ENCODE results near the gene AFMID.
A peak's percentile ranks its signal among the peaks of the same experiment; 100 is the strongest.
"Not testable (repeated sequence)": the region's sequence is repeated elsewhere in the genome, so short reads cannot be mapped to it uniquely, and the experiment has no call there.

AFMID gene

DNA sequence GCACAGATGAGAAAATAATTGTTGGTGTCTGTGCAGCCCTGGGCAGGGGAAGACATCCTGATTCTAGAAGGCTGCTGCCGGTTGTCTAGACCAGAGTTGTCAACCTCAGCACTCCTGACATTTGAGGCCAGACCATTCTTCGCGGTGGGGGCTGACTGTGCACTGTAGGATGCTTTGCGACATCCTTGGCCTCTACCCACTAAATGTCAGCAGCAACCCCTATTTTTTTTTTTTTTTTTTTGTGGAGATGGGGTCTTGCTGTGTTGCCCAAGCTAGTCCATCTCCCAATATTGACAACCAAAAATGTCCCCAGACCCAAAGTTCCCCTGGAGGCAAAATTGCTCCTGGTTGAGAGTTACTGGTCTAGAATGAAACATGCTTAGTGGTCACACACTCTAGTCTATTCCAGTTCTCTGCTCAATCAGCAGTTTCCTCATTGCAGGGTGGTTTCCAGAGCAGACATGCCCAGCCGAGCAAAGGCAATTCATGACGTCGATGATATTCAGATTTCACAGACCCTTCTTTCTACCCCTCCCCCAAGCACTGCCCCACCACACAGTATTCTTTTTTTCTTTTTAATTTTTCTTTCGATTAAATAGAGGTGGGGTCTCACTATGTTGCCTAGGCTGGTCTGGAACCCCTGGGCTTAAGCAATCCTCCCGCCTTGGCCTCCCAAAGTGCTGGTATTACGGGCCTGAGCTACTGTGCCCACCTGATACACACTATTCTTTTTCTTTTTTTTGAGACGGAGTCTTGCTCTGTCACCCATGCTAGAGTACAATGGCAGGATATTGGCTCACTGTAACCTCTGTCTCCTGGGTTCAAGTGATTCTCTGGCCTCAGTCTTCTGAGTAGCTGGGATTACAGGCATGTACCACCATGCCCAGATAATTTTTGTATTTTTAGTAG lies 32.0 kb upstream of the AFMID start:
- DNase-seq = no peak

DNA sequence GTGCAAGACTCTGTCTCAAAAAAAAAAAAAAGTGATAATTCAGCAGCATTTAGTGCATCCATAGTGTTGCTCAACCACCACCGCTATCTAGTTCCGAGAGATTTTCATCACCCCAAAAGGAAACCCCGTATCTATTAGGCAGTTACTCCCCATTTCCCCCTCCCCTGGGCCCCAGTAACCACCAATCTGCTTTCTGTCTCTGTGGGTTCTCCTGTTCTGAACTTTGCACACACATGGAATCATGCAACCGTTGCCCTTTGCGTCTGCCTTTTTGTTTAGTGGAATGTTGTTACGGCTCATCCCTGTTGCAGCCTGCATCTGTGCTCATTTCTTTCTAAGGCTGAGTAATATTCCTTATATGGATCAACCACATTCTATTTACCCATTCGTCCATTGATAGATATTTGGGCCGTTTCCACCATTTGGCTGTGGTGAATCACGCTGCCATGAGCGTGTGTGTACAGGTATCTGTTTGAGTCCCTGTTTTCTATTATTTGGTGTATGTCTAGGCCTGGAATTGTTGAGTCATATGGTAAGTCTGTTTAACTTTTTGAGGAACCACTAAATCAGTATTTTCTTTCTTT lies 27.5 kb upstream of the AFMID start:
- DNase-seq = no peak

DNA sequence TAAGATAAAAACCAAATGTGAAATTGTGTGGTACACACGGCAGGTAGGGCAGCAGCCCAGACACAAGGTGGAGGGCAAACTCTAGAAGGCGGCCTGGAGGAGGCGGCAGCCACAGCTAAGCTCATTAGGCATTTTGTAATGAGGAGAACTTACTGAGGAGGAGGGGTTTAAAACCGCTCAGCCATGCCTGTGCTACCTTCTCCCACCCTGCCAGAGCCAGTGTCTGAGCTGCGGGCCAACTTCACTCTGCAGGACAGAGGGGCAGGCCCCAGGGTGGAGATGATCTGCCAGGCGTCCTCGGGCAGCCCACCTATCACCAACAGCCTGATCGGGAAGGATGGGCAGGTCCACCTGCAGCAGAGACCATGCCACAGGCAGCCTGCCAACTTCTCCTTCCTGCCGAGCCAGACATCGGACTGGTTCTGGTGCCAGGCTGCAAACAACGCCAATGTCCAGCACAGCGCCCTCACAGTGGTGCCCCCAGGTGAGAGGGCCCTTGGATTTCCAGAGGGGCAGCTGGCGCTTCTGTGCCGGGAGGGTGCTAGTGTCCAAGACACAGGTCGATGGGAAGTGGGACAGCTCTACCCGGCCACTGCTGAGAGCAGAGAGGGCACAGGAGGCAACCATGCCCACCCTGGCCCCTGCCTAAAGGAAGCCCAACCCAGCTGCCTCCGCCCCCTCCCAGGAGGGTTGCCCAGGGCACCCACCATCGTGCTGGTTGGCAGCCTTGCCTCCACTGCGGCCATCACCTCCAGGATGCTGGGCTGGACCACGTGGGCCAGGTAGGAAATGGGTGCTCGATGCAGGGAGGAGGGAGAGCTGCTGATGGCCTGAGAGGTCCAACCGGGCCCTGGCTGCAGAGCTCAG lies 23.0 kb upstream of the AFMID start:
- no peak for DNase-seq

DNA sequence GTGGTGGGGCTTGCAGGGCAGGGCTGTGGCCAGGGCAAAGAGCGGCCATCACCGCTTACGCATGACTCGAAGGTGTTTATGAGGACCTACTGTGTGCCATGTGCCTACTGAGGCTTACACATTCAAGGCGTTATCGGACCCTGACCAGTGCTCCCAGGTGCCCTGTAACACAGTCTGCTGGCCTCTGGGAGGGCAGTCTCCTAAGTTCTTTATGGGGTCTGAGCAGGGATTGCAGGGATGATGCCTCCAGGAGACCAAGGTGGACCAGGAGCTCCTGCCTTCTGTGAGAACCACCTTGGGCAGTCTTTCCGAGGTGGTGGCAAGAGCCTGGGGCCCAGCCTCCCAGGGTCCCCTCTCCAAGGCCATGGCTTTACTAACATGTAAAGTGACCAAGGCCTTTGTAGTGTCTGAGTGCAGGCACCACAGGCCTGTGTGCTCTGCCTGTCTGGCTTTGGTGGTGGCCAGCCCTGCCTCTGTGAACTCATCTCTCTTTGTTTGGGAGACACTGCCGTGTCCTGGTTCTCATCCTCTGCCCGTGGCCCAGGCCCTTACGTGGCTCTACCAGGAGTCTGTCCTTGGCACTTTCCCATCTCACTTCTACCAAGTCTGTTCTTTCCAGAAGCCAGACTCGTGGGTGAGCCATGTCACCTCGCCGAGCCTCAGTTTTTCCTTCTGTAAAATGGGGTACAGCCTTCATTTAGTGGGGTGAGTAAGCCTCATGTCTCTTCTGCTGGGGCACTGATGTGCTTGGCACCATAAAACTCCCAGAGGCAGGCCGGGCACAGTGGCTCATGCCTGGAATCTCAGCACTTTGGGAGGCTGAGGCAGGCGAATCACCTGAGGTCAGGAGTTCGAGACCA lies 22.2 kb upstream of the AFMID start:
- DNase-seq = no peak

DNA sequence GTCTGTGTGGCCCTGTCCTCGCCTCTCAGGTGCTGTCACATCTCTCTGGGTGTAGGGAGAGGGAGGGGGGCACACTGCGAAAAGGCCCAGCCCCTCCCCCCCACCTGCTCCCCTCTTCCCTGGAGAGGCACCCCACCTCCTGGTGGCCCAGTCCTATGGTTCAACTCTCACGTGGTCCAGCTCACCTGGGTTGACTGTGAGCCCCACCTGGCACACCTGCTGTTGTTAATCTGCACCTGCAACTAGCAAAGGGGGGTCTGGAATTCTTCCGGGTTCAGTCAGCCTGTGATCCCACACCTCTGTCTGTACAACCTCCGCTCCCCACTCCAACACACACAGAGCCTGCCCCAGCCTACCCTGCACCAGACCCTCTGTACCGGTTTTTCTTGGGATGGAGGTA lies 20.7 kb upstream of the AFMID start:
- DNase-seq = no peak

DNA sequence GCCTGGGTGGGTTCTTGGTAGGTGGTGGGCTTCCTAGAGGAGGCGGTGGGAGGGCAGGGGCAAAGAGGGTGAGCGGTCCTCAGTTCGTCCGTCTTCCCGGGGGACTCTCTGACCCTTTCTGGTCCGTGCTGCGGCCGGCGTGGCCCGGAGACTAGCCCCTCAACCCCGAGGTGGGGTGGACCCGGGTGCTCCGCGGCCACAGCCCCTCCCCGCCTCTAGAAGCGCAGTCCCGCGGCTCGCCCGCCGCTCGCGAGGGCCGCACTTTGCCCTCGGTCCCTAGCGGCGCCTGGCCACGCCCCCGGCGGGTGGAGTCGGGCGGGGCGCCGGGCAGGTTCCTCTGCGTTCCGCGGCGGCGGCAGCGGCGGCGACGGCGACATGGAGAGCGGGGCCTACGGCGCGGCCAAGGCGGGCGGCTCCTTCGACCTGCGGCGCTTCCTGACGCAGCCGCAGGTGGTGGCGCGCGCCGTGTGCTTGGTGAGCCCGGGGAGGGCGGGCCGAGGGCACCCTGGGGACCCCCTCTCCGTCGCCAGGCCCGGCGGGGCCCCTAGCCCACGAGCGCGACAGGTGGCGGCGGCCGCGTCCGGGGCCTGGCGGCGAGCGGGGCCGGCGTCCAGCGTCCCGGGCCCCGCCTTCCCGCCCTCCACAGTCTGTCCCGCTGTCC lies 18.8 kb upstream of the AFMID start, which contains the start of gene SYNGR2:
Gene SYNGR2 (plus strand): TSS at position 340 of the 661 bp plus-strand sequence. CDS start 36 bp downstream, at position 376.
- DNase-seq = peak; percentile 68 to 86 (median 83)

DNA sequence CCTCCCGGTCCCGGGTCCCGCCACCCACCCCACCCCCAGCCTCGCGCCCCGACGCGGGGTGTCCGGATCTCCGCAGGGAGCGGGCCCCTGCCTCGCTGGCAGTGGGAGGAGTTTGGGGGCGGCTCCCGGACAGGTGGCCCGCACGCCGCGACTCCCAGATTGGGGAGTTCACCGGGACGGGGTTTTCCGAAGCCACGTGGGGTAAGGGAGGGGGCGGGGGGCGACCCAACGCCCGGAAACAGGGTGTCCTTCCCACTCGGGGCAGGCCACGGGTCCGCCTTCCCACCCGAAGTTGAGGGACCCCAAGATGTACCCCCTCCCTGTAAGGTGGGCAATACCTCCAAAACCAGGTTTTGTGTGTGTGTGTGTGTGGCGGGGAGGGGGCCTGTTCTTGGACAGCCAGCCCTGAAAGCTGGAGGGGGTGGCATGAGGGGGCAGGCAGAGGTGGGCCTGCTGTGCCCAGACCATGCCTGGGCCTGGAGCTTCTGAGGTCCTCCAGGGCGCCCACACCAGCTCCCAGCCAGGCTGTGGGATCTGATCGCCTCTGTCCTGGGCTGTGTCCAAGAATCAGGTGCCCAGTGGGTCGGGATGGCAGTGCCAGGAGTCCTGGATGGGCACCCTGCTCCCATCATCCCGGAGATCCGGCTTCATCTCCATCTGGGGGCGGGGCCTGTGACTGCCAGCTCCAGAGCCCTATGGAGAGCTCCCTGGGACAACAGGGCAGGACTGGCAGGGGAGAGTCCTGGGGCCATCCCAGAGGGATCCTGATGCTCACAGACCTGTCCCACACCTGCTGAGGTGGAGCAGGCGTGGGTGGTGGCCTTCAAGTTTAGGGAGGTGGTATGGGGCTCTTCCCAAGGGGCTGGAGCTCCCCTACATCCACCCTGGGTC lies 18.0 kb upstream of the AFMID start:
- no peak for DNase-seq

DNA sequence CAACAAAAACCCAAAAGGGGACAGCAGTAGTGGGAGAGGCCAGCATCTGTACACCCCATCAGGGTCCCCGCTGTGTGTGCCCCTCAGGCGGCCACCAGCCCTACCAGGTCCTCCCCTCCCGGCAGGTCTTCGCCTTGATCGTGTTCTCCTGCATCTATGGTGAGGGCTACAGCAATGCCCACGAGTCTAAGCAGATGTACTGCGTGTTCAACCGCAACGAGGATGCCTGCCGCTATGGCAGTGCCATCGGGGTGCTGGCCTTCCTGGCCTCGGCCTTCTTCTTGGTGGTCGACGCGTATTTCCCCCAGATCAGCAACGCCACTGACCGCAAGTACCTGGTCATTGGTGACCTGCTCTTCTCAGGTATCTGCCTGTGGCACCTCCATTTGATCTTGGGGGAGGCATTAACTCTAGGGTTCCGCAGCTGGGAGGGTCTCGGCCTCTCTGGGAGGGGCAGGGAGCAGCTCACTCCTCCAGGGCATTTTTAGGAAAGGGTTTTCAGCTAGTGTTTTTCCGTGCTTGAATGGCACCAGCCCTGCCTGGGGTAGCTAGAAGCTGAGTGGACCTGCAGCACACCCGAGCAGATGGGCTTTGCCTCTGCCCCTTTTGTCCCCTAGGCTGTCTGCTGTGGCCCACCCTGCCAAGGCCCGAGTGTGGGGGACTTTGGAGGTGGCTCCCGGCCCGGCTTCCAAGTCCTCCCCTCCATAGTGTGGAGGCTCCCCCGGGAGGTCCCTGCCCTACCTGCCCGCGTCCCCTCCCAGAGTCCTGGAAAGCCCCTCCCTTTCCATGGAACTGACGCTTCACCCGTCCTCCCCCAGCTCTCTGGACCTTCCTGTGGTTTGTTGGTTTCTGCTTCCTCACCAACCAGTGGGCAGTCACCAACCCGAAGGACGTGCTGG lies 16.2 kb upstream of the AFMID start:
- DNase-seq = no peak

DNA sequence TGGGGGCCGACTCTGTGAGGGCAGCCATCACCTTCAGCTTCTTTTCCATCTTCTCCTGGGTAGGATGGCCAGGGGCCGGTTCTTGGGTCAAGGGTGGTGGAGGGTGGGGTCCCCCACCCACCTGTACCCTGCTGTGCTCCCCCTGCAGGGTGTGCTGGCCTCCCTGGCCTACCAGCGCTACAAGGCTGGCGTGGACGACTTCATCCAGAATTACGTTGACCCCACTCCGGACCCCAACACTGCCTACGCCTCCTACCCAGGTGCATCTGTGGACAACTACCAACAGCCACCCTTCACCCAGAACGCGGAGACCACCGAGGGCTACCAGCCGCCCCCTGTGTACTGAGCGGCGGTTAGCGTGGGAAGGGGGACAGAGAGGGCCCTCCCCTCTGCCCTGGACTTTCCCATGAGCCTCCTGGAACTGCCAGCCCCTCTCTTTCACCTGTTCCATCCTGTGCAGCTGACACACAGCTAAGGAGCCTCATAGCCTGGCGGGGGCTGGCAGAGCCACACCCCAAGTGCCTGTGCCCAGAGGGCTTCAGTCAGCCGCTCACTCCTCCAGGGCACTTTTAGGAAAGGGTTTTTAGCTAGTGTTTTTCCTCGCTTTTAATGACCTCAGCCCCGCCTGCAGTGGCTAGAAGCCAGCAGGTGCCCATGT lies 15.4 kb upstream of the AFMID start:
- DNase-seq = not testable (repeated sequence)

DNA sequence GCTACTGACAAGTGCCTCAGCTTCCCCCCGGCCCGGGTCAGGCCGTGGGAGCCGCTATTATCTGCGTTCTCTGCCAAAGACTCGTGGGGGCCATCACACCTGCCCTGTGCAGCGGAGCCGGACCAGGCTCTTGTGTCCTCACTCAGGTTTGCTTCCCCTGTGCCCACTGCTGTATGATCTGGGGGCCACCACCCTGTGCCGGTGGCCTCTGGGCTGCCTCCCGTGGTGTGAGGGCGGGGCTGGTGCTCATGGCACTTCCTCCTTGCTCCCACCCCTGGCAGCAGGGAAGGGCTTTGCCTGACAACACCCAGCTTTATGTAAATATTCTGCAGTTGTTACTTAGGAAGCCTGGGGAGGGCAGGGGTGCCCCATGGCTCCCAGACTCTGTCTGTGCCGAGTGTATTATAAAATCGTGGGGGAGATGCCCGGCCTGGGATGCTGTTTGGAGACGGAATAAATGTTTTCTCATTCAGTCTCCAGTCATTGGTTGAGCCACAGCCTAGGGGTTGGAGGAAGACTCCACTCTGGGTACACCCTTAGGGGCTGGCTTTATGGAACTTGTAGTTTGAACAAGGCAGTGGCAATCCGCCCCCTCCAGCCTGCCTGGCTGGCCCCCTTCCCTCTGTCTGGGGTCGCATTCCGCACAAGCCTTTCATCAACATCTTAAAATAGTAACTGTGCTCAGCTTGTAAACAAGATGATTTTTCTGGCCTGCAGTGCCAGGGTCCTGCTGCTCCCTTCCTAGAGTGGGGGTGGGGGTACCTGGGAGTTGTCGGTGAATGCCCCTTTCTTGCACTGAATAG lies 14.7 kb upstream of the AFMID start:
- DNase-seq = no peak

DNA sequence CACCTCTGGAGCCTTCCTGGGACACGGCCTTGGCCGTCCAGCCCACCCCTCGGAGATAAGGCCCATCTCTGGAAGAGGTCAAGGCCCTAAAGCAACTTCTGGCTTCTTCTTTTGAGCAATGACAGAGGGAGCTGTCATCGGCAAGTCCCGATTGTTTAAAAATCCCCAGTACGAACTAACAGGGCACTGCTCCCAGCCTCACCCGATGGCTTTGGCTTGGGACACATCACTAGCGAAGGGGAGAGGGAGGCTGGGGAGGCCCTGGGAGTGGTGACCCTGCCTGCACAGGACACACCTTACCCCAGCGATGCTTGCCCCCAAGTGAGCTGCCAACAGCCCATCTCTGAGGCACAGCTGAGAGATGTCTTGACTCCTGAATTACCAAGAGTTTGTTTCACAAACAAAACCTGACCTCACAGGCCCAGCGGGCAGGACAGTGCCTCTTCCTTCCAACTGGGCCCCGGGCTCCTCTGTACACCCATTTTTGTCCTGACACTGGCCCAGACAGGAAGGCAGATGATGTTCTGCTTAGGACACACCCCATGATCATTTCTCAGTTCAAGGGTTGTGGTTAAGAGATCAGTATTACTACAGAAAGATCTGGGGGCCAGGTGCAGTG lies 14.0 kb upstream of the AFMID start:
- DNase-seq = no peak

DNA sequence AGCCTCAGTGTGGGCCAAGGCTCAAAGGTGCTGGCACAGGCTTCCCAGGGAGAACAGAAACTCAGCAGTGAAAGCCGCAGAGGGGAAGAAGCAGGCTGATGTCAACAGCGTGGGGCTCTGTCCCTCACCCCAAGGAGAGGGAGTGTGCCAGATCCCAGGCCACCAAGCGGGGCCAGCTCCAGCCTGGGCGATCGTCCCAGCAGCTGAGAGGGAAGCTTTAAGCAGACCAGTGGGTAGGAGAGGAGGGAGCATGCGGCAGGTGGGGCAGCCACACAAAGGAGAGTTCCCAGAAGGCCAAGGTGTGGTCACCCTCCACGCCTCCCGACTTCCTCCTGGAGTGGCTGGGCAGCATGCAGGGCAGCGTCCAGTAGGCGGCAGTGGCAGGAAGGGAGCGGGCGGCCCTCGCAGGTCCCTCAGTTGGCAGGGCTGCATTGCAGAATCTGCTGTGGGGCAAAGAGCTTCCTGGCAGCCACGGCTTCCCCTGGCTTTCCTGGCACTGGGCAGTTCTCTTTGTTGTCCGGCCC lies 12.8 kb upstream of the AFMID start:
- DNase-seq = no peak

DNA sequence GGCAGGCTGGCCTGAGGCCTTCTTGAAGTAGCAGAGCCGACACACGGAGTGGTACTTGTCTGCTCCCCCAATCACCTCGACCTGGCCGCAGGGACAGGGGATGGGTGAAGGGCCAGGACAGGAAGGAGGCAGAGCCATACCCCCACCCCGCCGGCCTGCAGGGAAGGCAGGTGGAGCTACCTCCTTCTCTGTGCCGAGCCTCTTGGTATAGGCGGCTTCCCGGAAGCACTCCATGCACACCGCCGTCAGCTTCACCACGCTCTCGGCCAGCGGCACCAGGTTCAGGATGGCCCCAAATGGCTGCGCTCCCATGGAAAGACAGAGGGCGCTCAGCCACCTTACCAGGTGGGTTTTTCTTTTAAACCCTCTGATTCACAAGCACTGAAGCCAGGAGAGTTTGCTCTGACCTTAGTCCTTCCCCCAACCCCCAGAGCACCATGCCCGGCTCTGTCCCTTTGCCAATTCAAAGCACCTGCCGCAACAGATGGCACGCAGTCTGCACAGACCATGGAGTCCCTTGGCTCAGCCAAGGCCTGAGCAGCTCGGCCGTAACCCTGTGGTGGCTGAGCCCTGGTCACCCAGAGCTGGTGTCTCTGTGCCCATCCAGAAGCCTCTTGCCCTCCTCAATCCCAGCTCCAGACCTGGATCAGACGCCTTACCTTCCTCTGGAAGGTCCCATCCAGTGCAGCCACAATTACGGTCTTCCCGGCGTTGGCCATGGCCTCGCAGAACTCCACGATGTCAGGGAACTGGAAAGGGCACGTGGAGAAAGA lies 12.1 kb upstream of the AFMID start:
- DNase-seq = no peak

DNA sequence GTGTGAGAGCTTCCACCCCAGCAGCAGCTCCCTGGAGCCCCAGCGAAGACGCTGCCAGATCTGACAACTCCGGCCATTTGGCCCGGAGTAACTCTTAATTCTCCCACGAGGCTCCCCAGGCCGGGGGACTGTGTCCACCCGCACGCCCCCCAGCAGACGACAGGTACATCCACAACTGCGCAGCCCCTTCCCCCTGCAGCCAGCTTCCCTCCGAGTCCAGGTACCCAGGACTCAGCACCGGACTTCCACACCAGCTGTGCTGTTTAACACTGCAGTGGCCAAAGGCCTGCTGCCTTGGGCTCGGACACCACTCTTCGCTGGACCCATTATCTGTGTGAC lies 11.6 kb upstream of the AFMID start:
- DNase-seq = no peak

DNA sequence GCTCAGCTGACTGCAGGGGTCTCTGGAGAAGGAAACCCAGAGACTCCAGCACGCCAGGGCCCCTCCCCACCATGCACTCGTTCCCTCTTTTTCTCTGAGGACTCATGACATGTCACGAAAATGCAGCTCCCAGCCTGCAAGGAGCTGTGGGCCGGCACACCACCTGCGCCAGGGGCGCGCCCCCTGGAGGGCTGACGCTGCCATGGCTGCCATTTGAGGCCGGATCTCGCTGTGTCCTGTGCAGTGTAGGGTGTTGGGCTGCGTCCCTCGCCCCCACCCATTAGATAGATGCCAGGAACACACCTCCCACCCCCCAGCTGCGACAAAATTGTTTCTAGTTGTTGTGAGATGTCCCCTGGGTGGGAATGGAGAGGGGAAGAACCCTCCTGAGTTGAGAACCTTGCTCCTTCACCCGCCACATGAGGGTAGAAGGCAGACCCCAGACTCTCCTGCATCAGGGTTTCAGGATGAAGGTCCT lies 10.6 kb upstream of the AFMID start:
- peak; percentile 52 to 64 (median 62) for DNase-seq

DNA sequence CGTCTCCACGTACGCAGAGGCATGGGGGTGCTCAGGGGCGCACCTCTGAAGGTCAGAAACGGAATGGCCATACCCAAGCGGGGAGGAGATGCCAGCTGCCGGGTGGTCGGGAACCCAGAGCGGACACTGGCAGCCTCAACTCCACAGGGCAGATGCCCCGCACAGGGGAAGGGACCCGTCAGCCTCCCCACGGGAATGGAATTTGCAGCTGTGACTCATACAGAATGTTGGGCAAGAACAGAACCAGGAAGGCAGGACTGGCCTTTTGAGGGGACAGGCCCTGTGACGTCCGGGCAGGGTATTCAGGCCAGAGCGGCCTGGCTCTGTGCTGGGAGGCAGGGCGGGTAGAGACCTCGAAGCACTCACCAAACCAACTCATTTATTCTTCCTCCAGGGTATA lies 7.8 kb upstream of the AFMID start:
- DNase-seq = no peak

DNA sequence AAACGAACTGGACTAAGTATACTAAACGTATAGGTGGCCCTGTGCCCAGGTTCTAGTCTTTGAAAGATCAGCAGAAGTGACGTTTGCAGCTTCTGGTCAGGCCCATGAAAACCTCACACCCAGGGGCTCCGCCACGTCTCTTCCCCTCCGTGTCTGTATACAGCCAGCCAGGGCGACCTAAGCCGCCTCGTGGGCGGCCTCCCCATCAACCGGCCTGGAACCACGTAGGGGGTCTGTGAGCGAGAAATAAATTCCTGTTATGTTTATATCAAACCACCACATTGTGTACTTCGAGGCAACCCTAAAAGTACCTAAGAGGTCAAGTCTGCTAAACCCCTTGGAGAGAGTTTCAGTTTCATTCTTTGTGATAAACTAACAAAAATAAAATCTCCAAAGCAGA lies 7.1 kb upstream of the AFMID start:
- no peak for DNase-seq

Measured in activated CD4-positive, CD25-positive, alpha-beta regulatory T cell (primary cell).